ENCODE results near the gene SAMM50.

The SAMM50 gene

GRCh38 chr22:43976861-43977795 is 21.9 kb downstream of the SAMM50 start:
- DNase-seq (ENCODE audit: low read depth in 2 of 2, low spot score in 1 of 2): no peak

GRCh38 chr22:43978558-43978957 is 23.3 kb downstream of the SAMM50 start:
- no peak for DNase-seq (ENCODE audit: low read depth in 2 of 2, low spot score in 1 of 2)

GRCh38 chr22:43980579-43980978 is 25.3 kb downstream of the SAMM50 start:
- DNase-seq (ENCODE audit: low read depth in 2 of 2, low spot score in 1 of 2): no peak

- DNase-seq (ENCODE audit: low read depth in 2 of 2, low spot score in 1 of 2): no peak
Measured at GRCh38 chr22:43980996-43981395, 25.8 kb downstream of the SAMM50 start.

- DNase-seq (ENCODE audit: low read depth in 2 of 2, low spot score in 1 of 2): no peak
Measured at GRCh38 chr22:43983808-43984207, 28.6 kb downstream of the SAMM50 start.

GRCh38 chr22:43985532-43985931 is 30.3 kb downstream of the SAMM50 start:
- DNase-seq (ENCODE audit: low read depth in 2 of 2, low spot score in 1 of 2): no peak

- no peak for DNase-seq (ENCODE audit: low read depth in 2 of 2, low spot score in 1 of 2)
Measured at GRCh38 chr22:43988116-43988820, 33.0 kb downstream of the SAMM50 start.

- no peak for DNase-seq (ENCODE audit: low read depth in 2 of 2, low spot score in 1 of 2)
Measured at GRCh38 chr22:43988960-43989359, 33.7 kb downstream of the SAMM50 start.

GRCh38 chr22:43990044-43990443 is 34.8 kb downstream of the SAMM50 start:
- no peak for DNase-seq (ENCODE audit: low read depth in 2 of 2, low spot score in 1 of 2)

- no peak for DNase-seq (ENCODE audit: low read depth in 2 of 2, low spot score in 1 of 2)
Measured at GRCh38 chr22:43991316-43992020, 36.2 kb downstream of the SAMM50 start.

GRCh38 chr22:43992331-43992821 is 37.1 kb downstream of the SAMM50 start:
- DNase-seq (ENCODE audit: low read depth in 2 of 2, low spot score in 1 of 2): no peak

GRCh38 chr22:43993072-43993760 is 38.0 kb downstream of the SAMM50 start:
- DNase-seq (ENCODE audit: low read depth in 2 of 2, low spot score in 1 of 2): peak; percentile 16 to 24

- no peak for DNase-seq (ENCODE audit: low read depth in 2 of 2, low spot score in 1 of 2)
Measured at GRCh38 chr22:43994006-43994405, 38.8 kb downstream of the SAMM50 start.

GRCh38 chr22:43994416-43994815 is 39.2 kb downstream of the SAMM50 start:
- DNase-seq (ENCODE audit: low read depth in 2 of 2, low spot score in 1 of 2): no peak

GRCh38 chr22:43995057-43995685 is 39.9 kb downstream of the SAMM50 start:
- DNase-seq (ENCODE audit: low read depth in 2 of 2, low spot score in 1 of 2): no peak

- DNase-seq (ENCODE audit: low read depth in 2 of 2, low spot score in 1 of 2): no peak
Measured at GRCh38 chr22:43995798-43996169, 40.5 kb downstream of the SAMM50 start.

GRCh38 chr22:43996170-43996980 is 41.1 kb downstream of the SAMM50 start:
- peak; percentile 35 to 59 for DNase-seq (ENCODE audit: low read depth in 2 of 2, low spot score in 1 of 2)

- no peak for DNase-seq (ENCODE audit: low read depth in 2 of 2, low spot score in 1 of 2)
Measured at GRCh38 chr22:43996981-43997265, 41.7 kb downstream of the SAMM50 start.

- no peak for DNase-seq (ENCODE audit: low read depth in 2 of 2, low spot score in 1 of 2)
Measured at GRCh38 chr22:43998679-43999264, 43.5 kb downstream of the SAMM50 start.
